Measurements from ENCODE around the gene VPS54.

DNA sequence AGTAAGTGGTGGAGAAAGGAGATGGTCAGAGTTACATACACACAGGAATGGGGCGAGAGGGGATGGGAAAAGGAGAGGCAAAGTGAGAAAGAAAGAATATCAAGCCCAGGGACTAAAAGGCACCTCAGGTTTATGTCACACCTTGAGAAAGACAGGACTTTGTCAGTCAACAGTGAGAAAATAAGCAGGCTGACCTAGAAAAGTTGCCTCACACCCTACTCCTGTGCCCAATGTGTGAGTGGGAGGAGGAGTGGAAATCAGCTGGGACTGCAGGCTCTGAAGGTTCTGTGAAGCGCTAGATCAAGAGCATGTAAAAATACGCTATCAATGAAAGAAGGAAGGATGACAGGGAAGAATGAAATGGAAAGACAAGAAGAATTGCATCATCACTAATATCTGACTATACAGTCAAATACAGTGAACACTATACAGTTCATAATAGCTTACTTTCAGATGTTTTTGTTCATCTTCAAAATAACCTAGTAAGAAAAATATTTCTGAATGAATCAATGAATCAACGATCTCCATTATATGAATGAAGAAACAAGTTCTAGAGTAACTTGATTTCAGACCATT, 10.7 kb downstream of the VPS54 start:
- TF ChIP-seq POLR2AphosphoS5 (IDR thresholded peaks at IDR 0.05; ENCODE audit: low read depth, low read length) (no peak), RAD21 (IDR thresholded peaks at IDR 0.05; ENCODE audit: low read depth) (no peak), EZH2 (IDR thresholded peaks at IDR 0.05) (no peak), EZH2phosphoT487 (IDR thresholded peaks at IDR 0.05; ENCODE audit: borderline replicate concordance) (no peak), POLR2A (IDR thresholded peaks at IDR 0.05; ENCODE audit: borderline replicate concordance, extremely low read depth, insufficient read depth, insufficient read length) (no peak), TCF7L2 (IDR thresholded peaks at IDR 0.05; ENCODE audit: borderline replicate concordance, extremely low read depth, insufficient read depth, insufficient read length) (no peak), JUND (IDR thresholded peaks at IDR 0.05) (no peak)
- TF ChIP-seq, protein P1, sequence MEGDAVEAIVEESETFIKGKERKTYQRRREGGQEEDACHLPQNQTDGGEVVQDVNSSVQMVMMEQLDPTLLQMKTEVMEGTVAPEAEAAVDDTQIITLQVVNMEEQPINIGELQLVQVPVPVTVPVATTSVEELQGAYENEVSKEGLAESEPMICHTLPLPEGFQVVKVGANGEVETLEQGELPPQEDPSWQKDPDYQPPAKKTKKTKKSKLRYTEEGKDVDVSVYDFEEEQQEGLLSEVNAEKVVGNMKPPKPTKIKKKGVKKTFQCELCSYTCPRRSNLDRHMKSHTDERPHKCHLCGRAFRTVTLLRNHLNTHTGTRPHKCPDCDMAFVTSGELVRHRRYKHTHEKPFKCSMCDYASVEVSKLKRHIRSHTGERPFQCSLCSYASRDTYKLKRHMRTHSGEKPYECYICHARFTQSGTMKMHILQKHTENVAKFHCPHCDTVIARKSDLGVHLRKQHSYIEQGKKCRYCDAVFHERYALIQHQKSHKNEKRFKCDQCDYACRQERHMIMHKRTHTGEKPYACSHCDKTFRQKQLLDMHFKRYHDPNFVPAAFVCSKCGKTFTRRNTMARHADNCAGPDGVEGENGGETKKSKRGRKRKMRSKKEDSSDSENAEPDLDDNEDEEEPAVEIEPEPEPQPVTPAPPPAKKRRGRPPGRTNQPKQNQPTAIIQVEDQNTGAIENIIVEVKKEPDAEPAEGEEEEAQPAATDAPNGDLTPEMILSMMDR (IDR thresholded peaks at IDR 0.05 in 2 of 3, conservative IDR thresholded peaks at IDR 0.05 in 1 of 3; ENCODE audit: borderline replicate concordance in 1 of 3, insufficient read depth in 1 of 3, low read depth in 2 of 3, low read length in 2 of 3) = no peak
